ENCODE results near the gene ATP6V1A.

- TF ChIP-seq POLR2A (IDR thresholded peaks at IDR 0.05; ENCODE audit: extremely low read depth, insufficient read length) (no peak), MAX (IDR thresholded peaks at IDR 0.05; ENCODE audit: low read depth, low read length) (no peak), MYC (IDR thresholded peaks at IDR 0.05; ENCODE audit: low read depth, low read length) (no peak)
- TF ChIP-seq, protein P1, sequence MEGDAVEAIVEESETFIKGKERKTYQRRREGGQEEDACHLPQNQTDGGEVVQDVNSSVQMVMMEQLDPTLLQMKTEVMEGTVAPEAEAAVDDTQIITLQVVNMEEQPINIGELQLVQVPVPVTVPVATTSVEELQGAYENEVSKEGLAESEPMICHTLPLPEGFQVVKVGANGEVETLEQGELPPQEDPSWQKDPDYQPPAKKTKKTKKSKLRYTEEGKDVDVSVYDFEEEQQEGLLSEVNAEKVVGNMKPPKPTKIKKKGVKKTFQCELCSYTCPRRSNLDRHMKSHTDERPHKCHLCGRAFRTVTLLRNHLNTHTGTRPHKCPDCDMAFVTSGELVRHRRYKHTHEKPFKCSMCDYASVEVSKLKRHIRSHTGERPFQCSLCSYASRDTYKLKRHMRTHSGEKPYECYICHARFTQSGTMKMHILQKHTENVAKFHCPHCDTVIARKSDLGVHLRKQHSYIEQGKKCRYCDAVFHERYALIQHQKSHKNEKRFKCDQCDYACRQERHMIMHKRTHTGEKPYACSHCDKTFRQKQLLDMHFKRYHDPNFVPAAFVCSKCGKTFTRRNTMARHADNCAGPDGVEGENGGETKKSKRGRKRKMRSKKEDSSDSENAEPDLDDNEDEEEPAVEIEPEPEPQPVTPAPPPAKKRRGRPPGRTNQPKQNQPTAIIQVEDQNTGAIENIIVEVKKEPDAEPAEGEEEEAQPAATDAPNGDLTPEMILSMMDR (IDR thresholded peaks at IDR 0.05; ENCODE audit: low read depth, low read length) = no peak
Measured at GRCh38 chr3:113831103-113831355, 84.2 kb downstream of the ATP6V1A start.

All from NB4 (cell line).